Activated CD8-positive, alpha-beta memory T cell treated with anti-CD3 and anti-CD28 coated beads for 36 hours (primary cell): Measurements from ENCODE around the gene HRH2. TPM values are rescaled to one million over a fixed set of nuclear protein-coding genes. Genes with fewer than 3 reads are reported as not detected.
"Not testable (repeated sequence)": the region's sequence is repeated elsewhere in the genome, so short reads cannot be mapped to it uniquely, and the experiment has no call there.

ENCODE experiments used
- CTCF ChIA-PET: fragments of 350-600 bp; sonication (Branson Sonifier 250); formaldehyde crosslinking; loops from one replicate; lab custom pipeline; 2021; ENCODE audit warnings: antibody characterized with exemption; lab: Charles Lee
- POLR2A ChIA-PET: fragments of 350-600 bp; sonication (Branson Sonifier 250); formaldehyde crosslinking; loops from one replicate; lab custom pipeline; 2021; ENCODE audit warnings: antibody characterized with exemption; lab: Charles Lee
- total RNA-seq, 2 experiments: library from RNA; stranded (reverse); gene quantifications; one replicate each; pipeline ENCODE4 v1.2.3, GENCODE V29; 2021

Gene HRH2
- total RNA-seq, 2 experiments from 2014 or later: 32.6 to 34.5 TPM

- CTCF ChIA-PET: interaction anchor here (1.0 to 2.6 kb wide), 10 partner anchors 9 to 192 kb away, joined by 3 to 22 read pairs (median 4); no protein-coding TSS in a partner anchor
- POLR2A ChIA-PET: not testable (repeated sequence)
Observed at GRCh38 chr5:175719109-175719432, 61.2 kb downstream of the HRH2 start.

- ChIA-PET CTCF (interaction anchor here (1.1 kb wide), 1 partner anchor 190 kb away, joined by 3 read pairs; no protein-coding TSS in a partner anchor), POLR2A (interaction anchor here (0.6 kb wide), 1 partner anchor 815 kb away, joined by 8 read pairs; no protein-coding TSS in a partner anchor)
Observed at GRCh38 chr5:175724314-175725275, 66.7 kb downstream of the HRH2 start.

- ChIA-PET POLR2A (no interaction called here), CTCF (interaction anchor here (1.4 to 1.7 kb wide), 2 partner anchors 10 to 194 kb away, joined by 3 to 6 read pairs; no protein-coding TSS in a partner anchor)
Observed at GRCh38 chr5:175728316-175728715, 70.4 kb downstream of the HRH2 start.

DNA sequence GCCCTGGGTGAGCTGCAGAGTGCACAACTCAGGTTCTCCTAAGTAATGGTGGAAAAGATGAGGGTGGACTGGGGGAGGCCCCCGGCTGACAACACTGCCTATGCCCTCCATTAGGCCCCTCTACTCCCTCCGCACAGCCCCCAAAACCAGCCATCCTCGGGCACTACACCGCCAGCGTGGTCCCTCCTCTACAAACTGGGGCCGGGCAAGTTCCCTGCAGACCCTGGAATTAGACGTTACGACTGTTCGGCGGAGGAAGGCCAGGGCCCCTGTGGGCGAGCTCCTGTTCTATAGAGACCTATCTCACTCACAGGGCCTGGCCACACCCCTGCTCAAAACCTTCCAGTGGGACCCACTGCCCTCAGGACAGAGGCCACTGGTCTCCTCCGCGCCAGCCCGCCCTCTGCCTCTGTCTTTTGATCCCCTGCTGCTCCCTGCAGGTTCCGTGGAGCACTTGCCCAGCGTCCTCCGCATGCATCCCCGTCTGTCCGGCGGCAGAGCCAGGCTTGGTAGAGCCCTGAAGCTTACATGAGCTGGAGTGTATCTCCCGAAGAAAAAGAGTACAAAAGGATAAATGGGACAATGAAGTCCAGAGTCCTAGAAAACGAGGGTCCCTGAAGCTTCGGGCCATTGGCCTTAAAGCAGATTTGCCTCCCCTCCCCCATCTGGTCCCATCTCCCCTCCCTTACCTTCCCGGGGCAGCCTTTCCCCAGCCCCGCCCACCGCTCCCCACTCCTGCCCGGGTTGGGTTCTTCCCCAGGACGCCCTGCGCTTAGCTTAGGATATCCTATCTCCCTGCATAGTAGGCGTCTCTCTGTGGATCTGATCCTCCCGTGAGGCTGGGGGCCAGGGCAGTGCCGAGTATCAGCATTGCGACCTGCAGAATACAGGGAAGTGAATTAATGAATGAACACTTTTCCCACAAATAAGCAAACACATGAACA, 71.3 kb downstream of the HRH2 start:
- CTCF ChIA-PET: interaction anchor here (0.6 to 1.7 kb wide), 18 partner anchors 9 to 1382 kb away, joined by 3 to 8 read pairs (median 4); no protein-coding TSS in a partner anchor
- POLR2A ChIA-PET: interaction anchor here (0.6 kb wide), 1 partner anchor 165 kb away, joined by 4 read pairs; no protein-coding TSS in a partner anchor

- ChIA-PET POLR2A (interaction anchor here (0.5 to 0.6 kb wide), 2 partner anchors 164 to 168 kb away, joined by 4 to 7 read pairs; no protein-coding TSS in a partner anchor), CTCF (interaction anchor here (0.5 to 1.7 kb wide), 25 partner anchors 8 to 1381 kb away, joined by 3 to 8 read pairs (median 3); no protein-coding TSS in a partner anchor)
Observed at GRCh38 chr5:175729829-175730277, 72.0 kb downstream of the HRH2 start.

- CTCF ChIA-PET: interaction anchor here (1.2 kb wide), 1 partner anchor 89 kb away, joined by 3 read pairs; no protein-coding TSS in a partner anchor
- POLR2A ChIA-PET: no interaction called here
Observed at GRCh38 chr5:175731172-175731571, 73.3 kb downstream of the HRH2 start.

- POLR2A ChIA-PET: no interaction called here
- CTCF ChIA-PET: interaction anchor here (1.2 kb wide), 1 partner anchor 14 kb away, joined by 4 read pairs; no protein-coding TSS in a partner anchor
Observed at GRCh38 chr5:175731756-175732465, 74.0 kb downstream of the HRH2 start.

DNA sequence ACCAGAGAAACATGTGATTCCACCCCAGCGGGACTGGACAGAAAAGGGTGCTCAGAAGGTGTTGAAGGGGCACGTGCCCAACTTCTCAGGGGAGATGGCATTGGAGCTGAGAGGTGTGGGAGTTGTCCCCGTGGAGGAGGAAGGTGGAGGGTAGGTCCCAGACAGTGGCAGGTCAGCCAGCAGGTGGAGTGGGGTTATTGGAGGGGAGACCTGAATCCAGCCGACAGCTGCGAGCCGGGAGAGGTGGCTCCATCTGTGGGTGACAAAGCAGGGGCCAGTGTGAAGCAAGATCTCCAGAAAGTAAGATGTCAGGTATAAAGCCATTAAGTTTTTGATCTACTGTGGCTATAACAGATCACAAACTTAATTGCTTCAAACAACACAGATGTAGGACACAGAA, 75.1 kb downstream of the HRH2 start:
- CTCF ChIA-PET: interaction anchor here (1.2 kb wide), 1 partner anchor 15 kb away, joined by 4 read pairs; no protein-coding TSS in a partner anchor
- POLR2A ChIA-PET: no interaction called here

DNA sequence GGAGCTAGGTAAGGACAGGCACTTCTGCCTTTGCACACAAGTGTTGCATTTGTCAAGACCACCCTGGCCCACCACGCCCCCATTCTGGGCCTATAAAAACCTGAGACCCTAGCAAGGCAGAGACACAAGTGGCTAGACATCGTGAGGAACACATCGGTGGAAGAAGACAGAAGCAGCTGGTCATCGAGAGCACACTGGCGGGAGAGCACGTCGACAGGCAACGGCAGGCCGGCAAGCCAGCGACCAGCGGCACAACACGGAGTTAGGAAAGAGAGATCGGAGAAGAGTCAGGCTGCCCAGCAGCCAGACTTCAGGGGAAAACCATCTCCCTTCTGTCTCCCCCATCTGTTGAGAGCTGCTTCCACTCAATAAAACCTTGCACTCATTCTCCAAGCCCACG, 76.1 kb downstream of the HRH2 start:
- CTCF ChIA-PET: interaction anchor here (0.9 kb wide), 1 partner anchor 59 kb away, joined by 3 read pairs; no protein-coding TSS in a partner anchor
- POLR2A ChIA-PET: interaction anchor here (0.5 kb wide), 1 partner anchor 715 kb away, joined by 5 read pairs; no protein-coding TSS in a partner anchor

DNA sequence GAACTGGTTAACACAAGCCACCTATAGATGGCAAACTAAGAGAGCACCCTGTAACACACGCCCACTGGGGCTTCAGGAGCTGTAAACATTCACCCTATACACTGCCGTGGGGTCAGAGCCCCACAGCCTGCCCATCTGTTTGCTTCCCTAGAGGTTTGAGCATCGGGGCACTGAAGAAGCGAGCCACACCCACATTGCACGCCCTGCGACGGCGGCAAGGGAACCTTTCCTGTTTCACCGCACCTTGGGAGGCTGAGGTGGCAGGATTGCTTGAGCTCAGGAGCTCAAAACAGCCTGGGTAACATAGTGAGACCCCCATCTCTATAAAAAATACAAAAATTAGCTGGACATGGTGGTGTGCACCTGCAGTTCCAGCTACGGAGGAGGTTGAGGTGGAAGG, 76.6 kb downstream of the HRH2 start:
- ChIA-PET CTCF (interaction anchor here (0.9 kb wide), 1 partner anchor 59 kb away, joined by 3 read pairs; no protein-coding TSS in a partner anchor), POLR2A (interaction anchor here (0.5 kb wide), 1 partner anchor 714 kb away, joined by 5 read pairs; no protein-coding TSS in a partner anchor)

GRCh38 chr5:175735701-175736100, 77.8 kb downstream of the HRH2 start:
- POLR2A ChIA-PET: interaction anchor here (0.6 kb wide), 2 partner anchors 48 to 415 kb away, joined by 3 to 4 read pairs; no protein-coding TSS in a partner anchor
- CTCF ChIA-PET: interaction anchor here (1.4 kb wide), 1 partner anchor 202 kb away, joined by 4 read pairs; no protein-coding TSS in a partner anchor

- ChIA-PET POLR2A (interaction anchor here (0.6 kb wide), 1 partner anchor 179 kb away, joined by 7 read pairs; no protein-coding TSS in a partner anchor), CTCF (interaction anchor here (1.4 kb wide), 1 partner anchor 203 kb away, joined by 4 read pairs; no protein-coding TSS in a partner anchor)
Observed at GRCh38 chr5:175736652-175737051, 78.8 kb downstream of the HRH2 start.

GRCh38 chr5:175737481-175737880, 79.6 kb downstream of the HRH2 start:
- CTCF ChIA-PET: interaction anchor here (1.4 kb wide), 1 partner anchor 8 kb away, joined by 4 read pairs; no protein-coding TSS in a partner anchor
- POLR2A ChIA-PET: no interaction called here

- ChIA-PET CTCF (interaction anchor here (1.4 kb wide), 1 partner anchor 8 kb away, joined by 4 read pairs; no protein-coding TSS in a partner anchor), POLR2A (no interaction called here)
Observed at GRCh38 chr5:175738126-175738525, 80.3 kb downstream of the HRH2 start.

GRCh38 chr5:175738602-175739133, 80.8 kb downstream of the HRH2 start:
- ChIA-PET POLR2A (no interaction called here), CTCF (interaction anchor here (1.4 kb wide), 1 partner anchor 9 kb away, joined by 4 read pairs; no protein-coding TSS in a partner anchor)

DNA sequence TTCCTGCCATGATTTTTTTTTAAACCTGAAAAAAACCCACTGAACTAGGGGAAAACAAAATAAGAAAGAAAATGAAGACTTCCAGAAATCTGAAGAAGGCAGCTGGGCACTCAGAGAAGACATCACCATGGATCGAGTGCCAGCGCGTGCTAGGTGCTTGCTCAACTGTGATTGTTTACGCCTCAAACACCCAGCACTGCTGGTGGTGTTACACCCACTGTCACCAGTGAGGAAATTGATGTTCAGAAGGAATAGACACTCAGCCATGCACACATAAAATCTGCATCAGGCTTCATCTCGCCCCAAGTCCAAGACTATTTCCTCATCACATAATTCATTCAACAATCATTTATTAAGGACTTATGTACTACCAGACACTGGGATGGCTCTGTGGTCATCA, 82.1 kb downstream of the HRH2 start:
- POLR2A ChIA-PET: no interaction called here
- CTCF ChIA-PET: no interaction called here

- CTCF ChIA-PET: no interaction called here
- POLR2A ChIA-PET: no interaction called here
Observed at GRCh38 chr5:175741556-175741955, 83.7 kb downstream of the HRH2 start.
